Neural cell (in vitro differentiated cells): ENCODE results near the gene SLX4IP. TPM values are rescaled to one million over a fixed set of nuclear protein-coding genes. Genes with fewer than 3 reads are reported as not detected.

Experiments used
- H2AFZ ChIP-seq: fragments of 200-600, 300-800 bp; sonication (generic), shearing (Covaris generic); 2 replicates; pipeline ENCODE4 v1.6.0; 2014; ENCODE audit warnings: low read depth, mild to moderate bottlenecking, antibody characterized with exemption, low read length, moderate library complexity
- H3F3A ChIP-seq: fragments of 200-600 bp; shearing (Covaris generic); 2 replicates; pipeline ENCODE4 v1.6.1; 2016; ENCODE audit warnings: mild to moderate bottlenecking, moderate library complexity, mixed read lengths, antibody characterized with exemption, low read length; ENCODE audit not compliant: insufficient read depth, poor library complexity, severe bottlenecking
- H3K27ac ChIP-seq: fragments of 200-600, 300-800 bp; sonication (generic), shearing (Covaris generic); 2 replicates; pipeline ENCODE4 v1.5.1; 2014; ENCODE audit warnings: mild to moderate bottlenecking, low read length, moderate library complexity
- H3K27me3 ChIP-seq: fragments of 300-800, 200-600 bp; sonication (generic), shearing (Covaris generic); 2 replicates; pipeline ENCODE4 v1.6.0; 2014; ENCODE audit warnings: mild to moderate bottlenecking, low read depth, low read length, moderate library complexity; ENCODE audit not compliant: insufficient read depth
- H3K36me3 ChIP-seq: fragments of 300-800, 200-600 bp; sonication (generic), shearing (Covaris generic); 2 replicates; pipeline ENCODE4 v1.5.1; 2014; ENCODE audit warnings: mild to moderate bottlenecking, antibody characterized with exemption, low read length, moderate library complexity; ENCODE audit not compliant: insufficient read depth
- H3K4me2 ChIP-seq: fragments of 300-800, 200-600 bp; sonication (generic), shearing (Covaris generic); 2 replicates; pipeline ENCODE4 v1.6.0; 2014; ENCODE audit warnings: mild to moderate bottlenecking, low read length
- H3K4me3 ChIP-seq: fragments of 300-800, 200-600 bp; sonication (generic), shearing (Covaris generic); 2 replicates; pipeline ENCODE4 v1.5.1; 2014; ENCODE audit warnings: mild to moderate bottlenecking, low read length, moderate library complexity
- H3K79me2 ChIP-seq: fragments of 200-600 bp; shearing (Covaris generic); replicated peaks from 2 replicates; pipeline ENCODE4 v1.6.0; 2014; ENCODE audit warnings: mild to moderate bottlenecking, low read length, moderate library complexity; ENCODE audit not compliant: insufficient read depth
- H3K9ac ChIP-seq: fragments of 300-800, 200-600 bp; sonication (generic), shearing (Covaris generic); 2 replicates; pipeline ENCODE4 v1.6.1; 2016; ENCODE audit warnings: mild to moderate bottlenecking, low read length, mixed read lengths
- H3K9me2 ChIP-seq: fragments of 200-600 bp; shearing (Covaris generic); 2 replicates; pipeline ENCODE4 v1.6.1; 2016; ENCODE audit warnings: mild to moderate bottlenecking, low read length, mixed read lengths; ENCODE audit not compliant: insufficient read depth
- H3K9me3 ChIP-seq: fragments of 200-600, 300-800 bp; sonication (generic), shearing (Covaris generic); 2 replicates; pipeline ENCODE4 v1.6.1; 2016; ENCODE audit warnings: mild to moderate bottlenecking, mixed run types, low read length, moderate library complexity, mixed read lengths
- H4K20me1 ChIP-seq: fragments of 200-600 bp; shearing (Covaris generic); 2 replicates; pipeline ENCODE4 v1.6.1; 2016; ENCODE audit warnings: mild to moderate bottlenecking, mixed run types; ENCODE audit not compliant: insufficient read depth
- EP300 ChIP-seq: fragments of 450-650 bp; conservative IDR thresholded peaks from 2 replicates; pipeline ENCODE4 v1.6.1; 2014; ENCODE audit warnings: antibody characterized with exemption, mild to moderate bottlenecking, moderate library complexity; ENCODE audit not compliant: poor library complexity, severe bottlenecking
- EZH2 ChIP-seq: fragments of 200-600, 300-800 bp; shearing (Covaris generic), sonication (generic); IDR thresholded peaks from 2 replicates; pipeline ENCODE4 v1.6.1; 2014; ENCODE audit warnings: antibody characterized with exemption, low read length, borderline replicate concordance, mild to moderate bottlenecking; ENCODE audit not compliant: insufficient read depth, poor library complexity, severe bottlenecking
- MXI1 ChIP-seq: fragments of 450-650 bp; conservative IDR thresholded peaks from 2 replicates; pipeline ENCODE4 v1.6.1; 2014; ENCODE audit warnings: antibody characterized with exemption, mild to moderate bottlenecking; ENCODE audit not compliant: poor library complexity, severe bottlenecking
- POLR2AphosphoS5 ChIP-seq: IDR thresholded peaks from 2 replicates; pipeline ENCODE4 v1.6.1; 2012
- RAD21 ChIP-seq: fragments of 450-650 bp; conservative IDR thresholded peaks from 2 replicates; pipeline ENCODE4 v1.6.1; 2014; ENCODE audit warnings: antibody characterized with exemption, mild to moderate bottlenecking, moderate library complexity
- REST ChIP-seq: IDR thresholded peaks from 2 replicates; pipeline ENCODE4 v1.6.1; 2012; ENCODE audit warnings: borderline replicate concordance
- SMC3 ChIP-seq: fragments of 450-650 bp; conservative IDR thresholded peaks from 2 replicates; pipeline ENCODE4 v1.6.1; 2014; ENCODE audit warnings: antibody characterized with exemption, mild to moderate bottlenecking, moderate library complexity; ENCODE audit not compliant: poor library complexity
- TAF1 ChIP-seq: IDR thresholded peaks from 2 replicates; pipeline ENCODE4 v1.6.1; 2012; ENCODE audit warnings: low read depth
- polyA plus RNA-seq: library from polyadenylated mRNA; depleted of rRNA; stranded (reverse); fragments of >200 nt; gene quantifications from 2 replicates; pipeline ENCODE4 v1.2.3, GENCODE V29; 2014

SLX4IP gene
- polyA plus RNA-seq, 1 donor from 2014 or later: 6.4 TPM

- peaks cover 3% of the 10 kb centered on the region for H3K36me3 ChIP-seq
- TF ChIP-seq TAF1: no peak
- TF ChIP-seq POLR2AphosphoS5: no peak
- TF ChIP-seq REST: no peak
- TF ChIP-seq EP300: no peak
- no peak for TF ChIP-seq EZH2
- H3K9me3 ChIP-seq: no peaks in the 10 kb centered on the region
- H3F3A ChIP-seq: no peaks in the 10 kb centered on the region
- no peaks in the 10 kb centered on the region for H4K20me1 ChIP-seq
- H3K79me2 ChIP-seq: no peaks in the 10 kb centered on the region
- no peak overlapping the region for H2AFZ ChIP-seq
- H3K4me2 ChIP-seq: no peak overlapping the region
- H3K27me3 ChIP-seq: peaks cover 29% of the 10 kb centered on the region
- H3K4me3 ChIP-seq: no peak overlapping the region
- H3K9me2 ChIP-seq: no peaks in the 10 kb centered on the region
- H3K27ac ChIP-seq: no peak overlapping the region
- no peak overlapping the region for H3K9ac ChIP-seq
Observed at GRCh38 chr20:10634211-10634610, 199.1 kb downstream of the SLX4IP start.

- no peak overlapping the region for H2AFZ ChIP-seq
- H3F3A ChIP-seq: no peaks in the 10 kb centered on the region
- no peak overlapping the region for H3K4me3 ChIP-seq
- H3K36me3 ChIP-seq: peaks cover 9% of the 10 kb centered on the region
- no peaks in the 10 kb centered on the region for H4K20me1 ChIP-seq
- no peak overlapping the region for H3K9ac ChIP-seq
- H3K27ac ChIP-seq: no peak overlapping the region
- H3K9me2 ChIP-seq: no peaks in the 10 kb centered on the region
- no peak overlapping the region for H3K4me2 ChIP-seq
- TF ChIP-seq POLR2AphosphoS5 (no peak), EP300 (no peak), MXI1 (no peak), TAF1 (no peak), SMC3 (no peak), RAD21 (no peak)
- H3K79me2 ChIP-seq: no peaks in the 10 kb centered on the region
- H3K9me3 ChIP-seq: no peaks in the 10 kb centered on the region
- peaks cover 29% of the 10 kb centered on the region for H3K27me3 ChIP-seq
Observed at GRCh38 chr20:10634683-10635411, 199.7 kb downstream of the SLX4IP start.

- H3K9me3 ChIP-seq: no peaks in the 10 kb centered on the region
- H3K9ac ChIP-seq: no peak overlapping the region
- H3K4me3 ChIP-seq: no peak overlapping the region
- TF ChIP-seq SMC3: no peak
- no peaks in the 10 kb centered on the region for H3F3A ChIP-seq
- peaks cover 11% of the 10 kb centered on the region for H3K36me3 ChIP-seq
- H3K79me2 ChIP-seq: no peaks in the 10 kb centered on the region
- no peak overlapping the region for H3K27ac ChIP-seq
- H4K20me1 ChIP-seq: no peaks in the 10 kb centered on the region
- peaks cover 29% of the 10 kb centered on the region for H3K27me3 ChIP-seq
- no peaks in the 10 kb centered on the region for H3K9me2 ChIP-seq
- no peak overlapping the region for H3K4me2 ChIP-seq
- no peak overlapping the region for H2AFZ ChIP-seq
Observed at GRCh38 chr20:10635476-10636208, 200.5 kb downstream of the SLX4IP start.
